GM12891 (cell line): ENCODE results near the gene CERS6.

Experiments used
- DNase-seq: peaks from one replicate; pipeline ENCODE4 v3.0.0; 2011; ENCODE audit warnings: low spot score; ENCODE audit not compliant: insufficient read length
- FAIRE-seq: peaks from 2 replicates; lab custom pipeline; 2011; peaks lifted over from hg19 to GRCh38; lab: Jason Lieb, UNC
- PAX5 ChIP-seq: IDR thresholded peaks from 2 replicates; pipeline ENCODE4 v1.6.1; 2011; ENCODE audit warnings: low read length, moderate library complexity, mild to moderate bottlenecking; ENCODE audit not compliant: insufficient read depth, severe bottlenecking
- POLR2A ChIP-seq: IDR thresholded peaks from 2 replicates; pipeline ENCODE4 v1.6.1; 2011; ENCODE audit warnings: low read depth, low read length, control low read depth
- POLR2AphosphoS5 ChIP-seq: IDR thresholded peaks from 2 replicates; pipeline ENCODE4 v1.6.1; 2011; ENCODE audit warnings: low read depth, low read length, control low read depth
- POU2F2 ChIP-seq: IDR thresholded peaks from 2 replicates; pipeline ENCODE4 v1.6.1; 2011; ENCODE audit warnings: low read depth, mild to moderate bottlenecking, control low read depth, low read length, moderate library complexity
- SPI1 ChIP-seq: IDR thresholded peaks from 2 replicates; pipeline ENCODE4 v1.6.1; 2011; ENCODE audit warnings: low read depth, low read length, control low read depth
- TAF1 ChIP-seq: IDR thresholded peaks from 2 replicates; pipeline ENCODE4 v1.6.1; 2011; ENCODE audit warnings: low read depth, low read length, control low read depth

Gene CERS6

GRCh38 chr2:168632709-168633121 lies 176.6 kb downstream of the CERS6 start:
- peak; percentile 35 for FAIRE-seq
- TF ChIP-seq POU2F2 = no peak
- no peak for TF ChIP-seq SPI1
- no peak for TF ChIP-seq TAF1
- TF ChIP-seq PAX5 = no peak
- TF ChIP-seq POLR2AphosphoS5 = no peak
- TF ChIP-seq POLR2A = no peak
- no peak for DNase-seq

GRCh38 chr2:168633200-168633599 lies 177.1 kb downstream of the CERS6 start:
- no peak for FAIRE-seq
- no peak for DNase-seq
- TF ChIP-seq SPI1 (no peak), TAF1 (no peak), POU2F2 (no peak), PAX5 (no peak), POLR2AphosphoS5 (no peak), POLR2A (no peak)

GRCh38 chr2:168633895-168634294 lies 177.8 kb downstream of the CERS6 start:
- DNase-seq = no peak
- no peak for FAIRE-seq

GRCh38 chr2:168635065-168635577 lies 179.0 kb downstream of the CERS6 start:
- TF ChIP-seq SPI1 (no peak), TAF1 (no peak), POU2F2 (no peak), POLR2A (no peak), POLR2AphosphoS5 (no peak), PAX5 (no peak)
- FAIRE-seq (no peak), DNase-seq (no peak)

More at GRCh38 chr2:168633895-168634294, 177.8 kb downstream of the CERS6 start:
- TF ChIP-seq POLR2A = no peak
- no peak for TF ChIP-seq SPI1

GRCh38 chr2:168639018-168639417 lies 182.9 kb downstream of the CERS6 start:
- FAIRE-seq = no peak
- TF ChIP-seq POLR2A = no peak
- no peak for TF ChIP-seq POLR2AphosphoS5
- no peak for TF ChIP-seq PAX5
- TF ChIP-seq SPI1 = no peak
- TF ChIP-seq TAF1 = no peak
- no peak for TF ChIP-seq POU2F2
- DNase-seq = no peak

- TF ChIP-seq POU2F2 = no peak
- TF ChIP-seq POLR2A = no peak
- TF ChIP-seq PAX5 = no peak
- no peak for TF ChIP-seq POLR2AphosphoS5
- TF ChIP-seq TAF1 = no peak
- TF ChIP-seq SPI1 = no peak
- DNase-seq (no peak), FAIRE-seq (no peak)
Observed at GRCh38 chr2:168639441-168639898, 183.4 kb downstream of the CERS6 start.

- DNase-seq (no peak), FAIRE-seq (no peak)
- TF ChIP-seq TAF1 (no peak), POLR2A (no peak), POLR2AphosphoS5 (no peak), PAX5 (no peak), POU2F2 (no peak), SPI1 (no peak)
Observed at GRCh38 chr2:168640039-168640438, 184.0 kb downstream of the CERS6 start.

- FAIRE-seq (no peak), DNase-seq (no peak)
Observed at GRCh38 chr2:168641636-168642035, 185.6 kb downstream of the CERS6 start.

GRCh38 chr2:168642873-168643272 lies 186.8 kb downstream of the CERS6 start:
- TF ChIP-seq POLR2A (no peak), PAX5 (no peak), POLR2AphosphoS5 (no peak), TAF1 (no peak), POU2F2 (no peak), SPI1 (no peak)
- no peak for FAIRE-seq
- DNase-seq = no peak

More at GRCh38 chr2:168641636-168642035, 185.6 kb downstream of the CERS6 start:
- TF ChIP-seq PAX5 = no peak
- TF ChIP-seq TAF1 = no peak
- no peak for TF ChIP-seq SPI1
- TF ChIP-seq POLR2AphosphoS5 = no peak
- TF ChIP-seq POLR2A = no peak
- TF ChIP-seq POU2F2 = no peak

GRCh38 chr2:168643979-168644378 lies 187.9 kb downstream of the CERS6 start:
- DNase-seq (no peak), FAIRE-seq (no peak)
- TF ChIP-seq TAF1 (no peak), POLR2AphosphoS5 (no peak), PAX5 (no peak), SPI1 (no peak), POU2F2 (no peak), POLR2A (no peak)
